Hepatocyte (in vitro differentiated cells): ENCODE measurements around the gene IPO5. TPM values are rescaled to one million over a fixed set of nuclear protein-coding genes. Genes with fewer than 3 reads are reported as not detected.
"Not testable (repeated sequence)": the region's sequence is repeated elsewhere in the genome, so short reads cannot be mapped to it uniquely, and the experiment has no call there.

ENCODE experiments used
- DNase-seq: peaks from one replicate; pipeline ENCODE4 v3.0.0-alpha.2; 2016; ENCODE audit warnings: low spot score
- H2AFZ ChIP-seq: fragments of 200-600 bp; sonication (generic); 2 replicates; pipeline ENCODE4 v1.6.0; 2016; ENCODE audit warnings: antibody characterized with exemption, mild to moderate bottlenecking
- H3K27ac ChIP-seq: fragments of 200-600 bp; sonication (generic); 2 replicates; pipeline ENCODE4 v1.5.1; 2016; ENCODE audit warnings: mild to moderate bottlenecking
- H3K27me3 ChIP-seq: fragments of 200-600 bp; sonication (generic); 2 replicates; pipeline ENCODE4 v1.6.1; 2016
- H3K36me3 ChIP-seq: fragments of 200-600 bp; sonication (generic); replicated peaks from 2 replicates; pipeline ENCODE4 v1.5.1; 2016; ENCODE audit warnings: low read depth; ENCODE audit not compliant: insufficient read depth
- H3K4me1 ChIP-seq: fragments of 200-600 bp; sonication (generic); 2 replicates; pipeline ENCODE4 v1.5.1; 2016; ENCODE audit warnings: mild to moderate bottlenecking, moderate library complexity; ENCODE audit not compliant: insufficient read depth
- H3K4me2 ChIP-seq: fragments of 200-600 bp; sonication (generic); 2 replicates; pipeline ENCODE4 v1.6.0; 2016
- H3K4me3 ChIP-seq: fragments of 200-600 bp; sonication (generic); 2 replicates; pipeline ENCODE4 v1.5.1; 2016; ENCODE audit warnings: mild to moderate bottlenecking
- H3K79me2 ChIP-seq: fragments of 200-600 bp; sonication (generic); 2 replicates; pipeline ENCODE4 v1.6.0; 2017; ENCODE audit warnings: mild to moderate bottlenecking
- H3K9me2 ChIP-seq: fragments of 200-600 bp; sonication (generic); replicated peaks from 2 replicates; pipeline ENCODE4 v1.6.0; 2017; ENCODE audit warnings: mild to moderate bottlenecking; ENCODE audit not compliant: insufficient read depth
- H3K9me3 ChIP-seq: fragments of 200-600 bp; sonication (generic); 2 replicates; pipeline ENCODE4 v1.5.1; 2016; ENCODE audit warnings: low read depth, mild to moderate bottlenecking
- H4K20me1 ChIP-seq: fragments of 200-600 bp; sonication (generic); 2 replicates; pipeline ENCODE4 v1.6.0; 2016; ENCODE audit warnings: mild to moderate bottlenecking; ENCODE audit not compliant: insufficient read depth, poor library complexity, severe bottlenecking
- EZH2 ChIP-seq: fragments of 200-600 bp; sonication (generic); IDR thresholded peaks from 2 replicates; pipeline ENCODE4 v1.6.1; 2016; ENCODE audit warnings: antibody characterized with exemption, mild to moderate bottlenecking, borderline replicate concordance
- EZH2phosphoT487 ChIP-seq: fragments of 200-600 bp; sonication (generic); IDR thresholded peaks from one replicate; pipeline ENCODE4 v1.6.1; 2018; ENCODE audit warnings: antibody characterized with exemption, mild to moderate bottlenecking, low read depth, moderate library complexity; ENCODE audit not compliant: unreplicated experiment, severe bottlenecking
- WGBS: methylation state at CpG from one replicate; pipeline ENCODE4 v1.1.6; 2016; ENCODE audit warnings: low lambda C conversion rate; ENCODE audit errors: missing lambda C conversion rate; 5-methylcytosine and 5-hydroxymethylcytosine counted together
- polyA plus RNA-seq: library from polyadenylated mRNA; unstranded; fragments of >200 nt; fragmentation: Nextera tagmentation; extraction: Ambion mirVana; gene quantifications from 2 replicates; pipeline ENCODE4 v1.2.1, GENCODE V29; 2016
- total RNA-seq: library from RNA; depleted of rRNA; stranded (reverse); fragments of >200 nt; gene quantifications from 2 replicates; pipeline ENCODE4 v1.2.3, GENCODE V29; 2014
- TF ChIP-seq, protein P1 (sequence below): fragments of 200-600 bp; sonication (generic); IDR thresholded peaks from 2 replicates; pipeline ENCODE4 v1.5.1; 2016; ENCODE audit warnings: antibody characterized with exemption, mild to moderate bottlenecking; ENCODE audit not compliant: poor library complexity

The IPO5 gene
- total and polyA plus RNA-seq, 2 experiments from 2014 or later: 34.1 to 104 TPM

GRCh38 chr13:97945792-97946419 lies 7.6 kb upstream of the IPO5 start:
- no peak overlapping the region for H3K4me3 ChIP-seq
- WGBS: 96% methylated on average over 5 of the region's 5 CpGs
- H3K36me3 ChIP-seq: no peaks in the 10 kb centered on the region
- no peak overlapping the region for H3K27ac ChIP-seq
- no peaks in the 10 kb centered on the region for H3K9me2 ChIP-seq
- no peak for DNase-seq
- H3K4me2 ChIP-seq: no peak overlapping the region
- no peaks in the 10 kb centered on the region for H3K79me2 ChIP-seq
- no peak overlapping the region for H2AFZ ChIP-seq
- H3K27me3 ChIP-seq: no peaks in the 10 kb centered on the region
- no peaks in the 10 kb centered on the region for H3K9me3 ChIP-seq
- TF ChIP-seq EZH2 (no peak), EZH2phosphoT487 (no peak)
- TF ChIP-seq, protein P1, sequence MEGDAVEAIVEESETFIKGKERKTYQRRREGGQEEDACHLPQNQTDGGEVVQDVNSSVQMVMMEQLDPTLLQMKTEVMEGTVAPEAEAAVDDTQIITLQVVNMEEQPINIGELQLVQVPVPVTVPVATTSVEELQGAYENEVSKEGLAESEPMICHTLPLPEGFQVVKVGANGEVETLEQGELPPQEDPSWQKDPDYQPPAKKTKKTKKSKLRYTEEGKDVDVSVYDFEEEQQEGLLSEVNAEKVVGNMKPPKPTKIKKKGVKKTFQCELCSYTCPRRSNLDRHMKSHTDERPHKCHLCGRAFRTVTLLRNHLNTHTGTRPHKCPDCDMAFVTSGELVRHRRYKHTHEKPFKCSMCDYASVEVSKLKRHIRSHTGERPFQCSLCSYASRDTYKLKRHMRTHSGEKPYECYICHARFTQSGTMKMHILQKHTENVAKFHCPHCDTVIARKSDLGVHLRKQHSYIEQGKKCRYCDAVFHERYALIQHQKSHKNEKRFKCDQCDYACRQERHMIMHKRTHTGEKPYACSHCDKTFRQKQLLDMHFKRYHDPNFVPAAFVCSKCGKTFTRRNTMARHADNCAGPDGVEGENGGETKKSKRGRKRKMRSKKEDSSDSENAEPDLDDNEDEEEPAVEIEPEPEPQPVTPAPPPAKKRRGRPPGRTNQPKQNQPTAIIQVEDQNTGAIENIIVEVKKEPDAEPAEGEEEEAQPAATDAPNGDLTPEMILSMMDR: no peak
- no peaks in the 10 kb centered on the region for H4K20me1 ChIP-seq
- no peaks in the 10 kb centered on the region for H3K4me1 ChIP-seq

GRCh38 chr13:97946951-97947588 lies 6.4 kb upstream of the IPO5 start:
- DNase-seq: no peak
- no peaks in the 10 kb centered on the region for H3K79me2 ChIP-seq
- H2AFZ ChIP-seq: no peak overlapping the region
- H4K20me1 ChIP-seq: no peaks in the 10 kb centered on the region
- H3K4me2 ChIP-seq: no peak overlapping the region
- no peak overlapping the region for H3K4me3 ChIP-seq
- no peak overlapping the region for H3K27ac ChIP-seq
- WGBS: 74% methylated on average over 3 of the region's 3 CpGs
- no peaks in the 10 kb centered on the region for H3K27me3 ChIP-seq
- no peaks in the 10 kb centered on the region for H3K9me2 ChIP-seq
- H3K36me3 ChIP-seq: no peaks in the 10 kb centered on the region
- no peaks in the 10 kb centered on the region for H3K9me3 ChIP-seq
- TF ChIP-seq, protein P1: no peak
- TF ChIP-seq EZH2 (no peak), EZH2phosphoT487 (no peak)
- H3K4me1 ChIP-seq: no peaks in the 10 kb centered on the region

DNA sequence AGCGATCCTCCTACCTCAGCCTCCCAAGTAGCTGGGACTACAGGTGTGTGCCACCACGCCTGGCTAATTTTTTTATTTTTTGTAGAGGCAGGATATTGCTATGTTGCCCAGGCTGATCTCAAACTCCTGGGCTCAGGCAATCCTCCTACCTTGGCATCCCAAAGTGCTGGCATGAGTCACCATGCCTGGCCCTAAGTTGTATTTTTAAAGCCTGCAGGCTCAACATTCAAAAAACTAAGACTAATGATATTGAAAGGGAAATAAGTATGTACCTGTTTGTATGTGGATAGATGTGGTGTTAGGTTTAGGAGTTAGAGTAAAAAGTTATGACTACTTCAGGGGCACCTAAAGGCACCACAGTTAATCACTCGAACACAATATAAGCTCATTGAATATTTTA lies 5.4 kb upstream of the IPO5 start:
- Histone ChIP-seq H3K4me3 (no peak overlapping the region), H3K36me3 (no peaks in the 10 kb centered on the region), H3K79me2 (no peaks in the 10 kb centered on the region), H3K27me3 (no peaks in the 10 kb centered on the region), H2AFZ (no peak overlapping the region), H3K27ac (no peak overlapping the region), H3K9me3 (no peaks in the 10 kb centered on the region), H4K20me1 (no peaks in the 10 kb centered on the region), H3K4me2 (no peak overlapping the region), H3K4me1 (no peaks in the 10 kb centered on the region), H3K9me2 (no peaks in the 10 kb centered on the region)
- DNase-seq: no peak
- 96% methylated on average over 3 of the region's 3 CpGs for whole genome bisulfite sequencing
- TF ChIP-seq EZH2phosphoT487: no peak
- TF ChIP-seq EZH2: no peak
- TF ChIP-seq, protein P1: no peak

- not testable (repeated sequence) for H3K4me1 ChIP-seq, H4K20me1 ChIP-seq, H3K9me3 ChIP-seq, H3K4me3 ChIP-seq, DNase-seq, H3K4me2 ChIP-seq, H3K36me3 ChIP-seq, H2AFZ ChIP-seq, H3K79me2 ChIP-seq, H3K9me2 ChIP-seq, H3K27ac ChIP-seq, H3K27me3 ChIP-seq
- WGBS: 95% methylated on average over 5 of the region's 5 CpGs
These were observed 4.2 kb upstream of the IPO5 start for GRCh38 chr13:97949316-97949715.
